Limb (tissue), 2 donors: ENCODE results near the gene EP400.
A peak's percentile ranks its signal among the peaks of the same experiment; 100 is the strongest.

ENCODE experiments used
- DNase-seq, 2 donors: peaks; one replicate each; pipeline ENCODE4 v3.0.0-alpha.2; 2016; ENCODE audit errors: extremely low spot score in 2 of 2

The EP400 gene

GRCh38 chr12:131912518-131913274 is 37.0 kb upstream of the EP400 start:
- DNase-seq: peak in 1 of 2 donors; percentile 51

- DNase-seq: no peak
Measured at GRCh38 chr12:131913666-131914065, 36.1 kb upstream of the EP400 start.

GRCh38 chr12:131914179-131914702 is 35.5 kb upstream of the EP400 start:
- DNase-seq: no peak

GRCh38 chr12:131915000-131915689 is 34.6 kb upstream of the EP400 start:
- DNase-seq: no peak

- peak in 1 of 2 donors; percentile 28 for DNase-seq
Measured at GRCh38 chr12:131915823-131916222, 33.9 kb upstream of the EP400 start.

- peak in 1 of 2 donors; percentile 24 for DNase-seq
Measured at GRCh38 chr12:131916306-131917138, 33.2 kb upstream of the EP400 start.

GRCh38 chr12:131917139-131917710 is 32.5 kb upstream of the EP400 start:
- peak in 1 of 2 donors; percentile 29 for DNase-seq

- peak in 1 of 2 donors; percentile 31 for DNase-seq
Measured at GRCh38 chr12:131917711-131918306, 31.9 kb upstream of the EP400 start.

- peak in 1 of 2 donors; percentile 29 for DNase-seq
Measured at GRCh38 chr12:131918311-131919050, 31.3 kb upstream of the EP400 start.

- no peak for DNase-seq
Measured at GRCh38 chr12:131919051-131919347, 30.7 kb upstream of the EP400 start.

- peak in 1 of 2 donors; percentile 26 for DNase-seq
Measured at GRCh38 chr12:131919366-131920156, 30.2 kb upstream of the EP400 start.

- DNase-seq: no peak
Measured at GRCh38 chr12:131920157-131920508, 29.6 kb upstream of the EP400 start.

GRCh38 chr12:131920902-131921840 is 28.6 kb upstream of the EP400 start:
- DNase-seq: peak in 1 of 2 donors; percentile 29

- peak in 1 of 2 donors; percentile 27 for DNase-seq
Measured at GRCh38 chr12:131921866-131922769, 27.6 kb upstream of the EP400 start.

GRCh38 chr12:131922772-131923171 is 27.0 kb upstream of the EP400 start:
- DNase-seq: no peak

GRCh38 chr12:131923260-131923659 is 26.5 kb upstream of the EP400 start:
- DNase-seq: peak in 1 of 2 donors; percentile 33
